Endothelial cell of umbilical vein (primary cell): ENCODE data around the gene NAA30. TPM values are rescaled to one million over a fixed set of nuclear protein-coding genes. Genes with fewer than 3 reads are reported as not detected.
A peak's percentile ranks its signal among the peaks of the same experiment; 100 is the strongest.

ENCODE experiments used
- BruUV-seq: library from RNA; stranded (reverse); fragments of 400-500 nt; replicated peaks from 2 replicates; lab custom pipeline; 2021; lab: Mats Ljungman, UMichigan
- CTCF ChIA-PET: fragments of 300-600, 350-600 bp; sonication (Branson Sonifier 250); formaldehyde crosslinking; loops from one replicate; lab custom pipeline; 2021; ENCODE audit warnings: antibody characterized with exemption, inconsistent platforms; lab: Charles Lee
- POLR2A ChIA-PET: fragments of 300-600, 350-600 bp; sonication (Branson Sonifier 250); formaldehyde crosslinking; loops from one replicate; lab custom pipeline; 2021; ENCODE audit warnings: antibody characterized with exemption, inconsistent platforms; lab: Charles Lee
- DNase-seq: peaks from one replicate; pipeline ENCODE4 v3.0.0-alpha.2; 2011; ENCODE audit warnings: low read depth, low spot score
- FAIRE-seq: peaks from 2 replicates; lab custom pipeline; 2011; peaks lifted over from hg19 to GRCh38; lab: Jason Lieb, UNC
- H2AFZ ChIP-seq: 2 replicates; pipeline ENCODE4 v1.6.0; 2012; ENCODE audit warnings: low read depth, low read length, control low read depth, inconsistent platforms
- H3K27ac ChIP-seq: 2 replicates; pipeline ENCODE4 v1.5.1; 2011; ENCODE audit warnings: low read depth, mild to moderate bottlenecking, control low read depth, low read length, moderate library complexity; ENCODE audit not compliant: insufficient read depth
- H3K27me3 ChIP-seq, 2 experiments: 2 replicates each; pipeline versions ENCODE4 v1.6.0 to v1.6.1; 2011; ENCODE audit warnings: low read length in 2 of 2, mixed read lengths in 1 of 2; ENCODE audit not compliant: control insufficient read depth in 2 of 2, insufficient read depth in 2 of 2
- H3K36me3 ChIP-seq, 2 experiments: 2 replicates in 1 of 2; 3 replicates in 1 of 2; pipeline ENCODE4 v1.5.1; 2011; ENCODE audit warnings: low read length in 2 of 2, mild to moderate bottlenecking in 1 of 2, moderate library complexity in 1 of 2; ENCODE audit not compliant: control insufficient read depth in 2 of 2, insufficient read depth in 2 of 2; ENCODE audit errors: extremely low read depth in 1 of 2
- H3K4me1 ChIP-seq: 3 replicates; pipeline ENCODE4 v1.5.1; 2011; ENCODE audit warnings: mild to moderate bottlenecking, low read length; ENCODE audit not compliant: control insufficient read depth, insufficient read depth; ENCODE audit errors: extremely low read depth
- H3K4me2 ChIP-seq: 2 replicates; pipeline ENCODE4 v1.6.1; 2011; ENCODE audit warnings: low read length, control low read depth, mixed read lengths; ENCODE audit not compliant: insufficient read depth
- H3K4me3 ChIP-seq, 3 experiments: fragments of 200-600 bp in 1 of 3; sonication (generic), shearing (Covaris generic) in 1 of 3; replicated peaks in 1 of 3; 2 replicates each; pipeline ENCODE4 v1.5.1; 2011 to 2016; ENCODE audit warnings: control low read depth in 3 of 3, low read length in 3 of 3, mild to moderate bottlenecking in 2 of 3, inconsistent platforms in 1 of 3, low read depth in 1 of 3, moderate library complexity in 1 of 3; ENCODE audit not compliant: insufficient read depth in 1 of 3
- H3K79me2 ChIP-seq: 2 replicates; pipeline ENCODE4 v1.6.0; 2012; ENCODE audit warnings: low read length, inconsistent platforms; ENCODE audit not compliant: control insufficient read depth, insufficient read depth
- H3K9ac ChIP-seq: replicated peaks from 2 replicates; pipeline ENCODE3; 2011; ENCODE audit warnings: low read length, control low read depth; ENCODE audit not compliant: insufficient read depth; ENCODE audit errors: extremely low read depth
- H3K9me1 ChIP-seq: replicated peaks from 3 replicates; pipeline ENCODE4 v1.6.0; 2011; ENCODE audit warnings: mild to moderate bottlenecking, low read length; ENCODE audit not compliant: control insufficient read depth, insufficient read depth; ENCODE audit errors: extremely low read depth
- H3K9me3 ChIP-seq: replicated peaks from 2 replicates; pipeline ENCODE4 v1.5.1; 2012; ENCODE audit warnings: low read length, inconsistent platforms; ENCODE audit not compliant: control insufficient read depth, insufficient read depth
- H4K20me1 ChIP-seq: replicated peaks from 2 replicates; pipeline ENCODE3; 2011; ENCODE audit warnings: mild to moderate bottlenecking, low read length; ENCODE audit not compliant: control insufficient read depth, insufficient read depth; ENCODE audit errors: extremely low read depth
- EZH2 ChIP-seq: IDR thresholded peaks from 2 replicates; pipeline ENCODE4 v1.6.1; 2012; ENCODE audit warnings: borderline replicate concordance, low read depth, mild to moderate bottlenecking, moderate library complexity, low read length, inconsistent platforms; ENCODE audit not compliant: severe bottlenecking
- FOS ChIP-seq: IDR thresholded peaks from 2 replicates; pipeline ENCODE4 v1.6.1; 2011; ENCODE audit warnings: mild to moderate bottlenecking, low read length, moderate library complexity, borderline replicate concordance; ENCODE audit not compliant: insufficient read depth
- GATA2 ChIP-seq: IDR thresholded peaks from 2 replicates; pipeline ENCODE4 v1.7.0; 2011; ENCODE audit warnings: low read depth, mild to moderate bottlenecking, moderate library complexity, mixed read lengths, low read length; ENCODE audit not compliant: insufficient read length, insufficient read depth
- JUN ChIP-seq: IDR thresholded peaks from 2 replicates; pipeline ENCODE4 v1.6.1; 2011; ENCODE audit warnings: borderline replicate concordance, low read depth; ENCODE audit not compliant: insufficient read length, insufficient read depth
- MYC ChIP-seq: IDR thresholded peaks from one replicate; pipeline ENCODE4 v1.6.1; 2011; ENCODE audit warnings: mild to moderate bottlenecking, low read depth, low read length
- POLR2A ChIP-seq: IDR thresholded peaks from 2 replicates; pipeline ENCODE4 v1.6.1; 2012; ENCODE audit warnings: low read depth, mild to moderate bottlenecking, control low read depth, low read length
- POLR2AphosphoS5 ChIP-seq: IDR thresholded peaks from 2 replicates; pipeline ENCODE4 v1.6.1; 2012; ENCODE audit warnings: low read depth, mild to moderate bottlenecking, control low read depth, low read length, moderate library complexity; ENCODE audit not compliant: insufficient read depth
- dilution Hi-C: fragments of 300-500 bp; cut with MboI; formaldehyde crosslinking; loops from one replicate; pipeline ENCODE4 v1.15.0; 2019; ENCODE audit warnings: low sequenced_read_pairs; ENCODE audit not compliant: extremely low pct_ligation_motif_present
- intact Hi-C: fragments of 100-400 bp; cut with micrococcal nuclease; formaldehyde crosslinking; loops from one replicate; pipeline ENCODE4 v1.10.0; 2022
- polyA plus RNA-seq, 4 experiments: library from polyadenylated mRNA; depleted of rRNA in 3 of 4; stranded (reverse) in 3 of 4; unstranded in 1 of 4; fragments of >200 nt; gene quantifications; 2 replicates each; pipeline versions ENCODE4 v1.2.1 to v1.2.3, GENCODE V29; 2011 to 2012; ENCODE audit warnings: missing spikeins in 1 of 4
- total RNA-seq: library from RNA; stranded (reverse); gene quantifications from 2 replicates; pipeline ENCODE4 v1.2.3, GENCODE V29; 2021
- TF ChIP-seq, protein P1 (sequence below): IDR thresholded peaks from 2 replicates; pipeline ENCODE4 v1.6.1; 2011; ENCODE audit not compliant: insufficient read depth, insufficient read length
- TF ChIP-seq, protein P2 (sequence below), 2 donors: IDR thresholded peaks; 1 replicate in 1 of 2; 2 replicates in 1 of 2; pipeline ENCODE4 v1.5.1; 2011; ENCODE audit warnings: low read length in 2 of 2, mild to moderate bottlenecking in 2 of 2, moderate library complexity in 2 of 2, control low read depth in 1 of 2, inconsistent platforms in 1 of 2, low read depth in 1 of 2; ENCODE audit not compliant: insufficient read depth in 1 of 2; ENCODE audit errors: extremely low read depth in 1 of 2

NAA30 gene
- total and polyA plus RNA-seq, 2 donors (not counting 3 experiments of a cell fraction or from before 2014, with no cell fraction given): 5.4 to 21.8 TPM

DNA sequence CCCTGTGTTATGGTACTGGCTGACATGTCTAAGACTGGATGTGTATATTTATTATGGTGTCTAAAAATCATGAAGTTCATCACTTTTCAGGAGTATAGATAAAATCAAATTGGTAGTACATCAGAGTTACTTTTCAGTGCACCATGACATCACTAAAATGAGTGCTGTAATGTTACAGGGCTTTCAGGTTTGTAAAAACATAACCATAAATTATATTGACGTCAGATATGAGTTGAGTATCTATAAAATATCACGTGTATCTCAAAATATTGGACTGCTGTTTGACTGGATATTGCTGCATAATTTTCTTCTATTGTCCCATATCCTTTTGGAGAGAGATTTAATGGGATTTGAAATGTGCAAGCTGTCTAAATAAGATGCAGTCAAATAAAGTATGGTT, 22.0 kb downstream of the NAA30 start:
- Histone ChIP-seq H3K36me3 (peaks cover 2 to 6% of the 10 kb centered on the region in 2 experiments), H3K4me1 (peaks cover 3% of the 10 kb centered on the region), H3K4me2 (no peak overlapping the region), H4K20me1 (peaks cover 4% of the 10 kb centered on the region), H3K9me1 (no peaks in the 10 kb centered on the region), H3K27me3 (no peaks in the 10 kb centered on the region), H2AFZ (no peak overlapping the region), H3K9me3 (no peaks in the 10 kb centered on the region), H3K27ac (no peak overlapping the region), H3K4me3 (no peak overlapping the region), H3K9ac (no peak overlapping the region), H3K79me2 (peaks cover 7% of the 10 kb centered on the region)
- DNase-seq (peak; percentile 23), FAIRE-seq (no peak)
- dilution Hi-C loops (no loop called here), intact Hi-C loops (loop anchor here (1.0 kb wide), 1 partner anchor 22 kb away; the partner anchor contains the start of gene NAA30)
- POLR2A ChIA-PET: no interaction called here
- CTCF ChIA-PET: interaction anchor here (1.0 kb wide), 1 partner anchor 10 kb away, joined by 4 read pairs; no protein-coding TSS in a partner anchor
- BruUV-seq: no TSS peak
- TF ChIP-seq, protein P1, sequence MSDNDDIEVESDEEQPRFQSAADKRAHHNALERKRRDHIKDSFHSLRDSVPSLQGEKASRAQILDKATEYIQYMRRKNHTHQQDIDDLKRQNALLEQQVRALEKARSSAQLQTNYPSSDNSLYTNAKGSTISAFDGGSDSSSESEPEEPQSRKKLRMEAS: no peak
- TF ChIP-seq EZH2 (no peak), FOS (no peak), JUN (no peak), GATA2 (no peak), POLR2AphosphoS5 (no peak), POLR2A (no peak), MYC (no peak)
- TF ChIP-seq, protein P2, sequence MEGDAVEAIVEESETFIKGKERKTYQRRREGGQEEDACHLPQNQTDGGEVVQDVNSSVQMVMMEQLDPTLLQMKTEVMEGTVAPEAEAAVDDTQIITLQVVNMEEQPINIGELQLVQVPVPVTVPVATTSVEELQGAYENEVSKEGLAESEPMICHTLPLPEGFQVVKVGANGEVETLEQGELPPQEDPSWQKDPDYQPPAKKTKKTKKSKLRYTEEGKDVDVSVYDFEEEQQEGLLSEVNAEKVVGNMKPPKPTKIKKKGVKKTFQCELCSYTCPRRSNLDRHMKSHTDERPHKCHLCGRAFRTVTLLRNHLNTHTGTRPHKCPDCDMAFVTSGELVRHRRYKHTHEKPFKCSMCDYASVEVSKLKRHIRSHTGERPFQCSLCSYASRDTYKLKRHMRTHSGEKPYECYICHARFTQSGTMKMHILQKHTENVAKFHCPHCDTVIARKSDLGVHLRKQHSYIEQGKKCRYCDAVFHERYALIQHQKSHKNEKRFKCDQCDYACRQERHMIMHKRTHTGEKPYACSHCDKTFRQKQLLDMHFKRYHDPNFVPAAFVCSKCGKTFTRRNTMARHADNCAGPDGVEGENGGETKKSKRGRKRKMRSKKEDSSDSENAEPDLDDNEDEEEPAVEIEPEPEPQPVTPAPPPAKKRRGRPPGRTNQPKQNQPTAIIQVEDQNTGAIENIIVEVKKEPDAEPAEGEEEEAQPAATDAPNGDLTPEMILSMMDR (IDR thresholded peaks at IDR 0.05; ENCODE audit: extremely low read depth in 1 of 2, insufficient read depth in 1 of 2, low read depth in 1 of 2, low read length in 2 of 2): no peak
